Measurements from ENCODE around the gene ZRANB3.
"Not testable (repeated sequence)": the region's sequence is repeated elsewhere in the genome, so short reads cannot be mapped to it uniquely, and the experiment has no call there.

Gene ZRANB3

GRCh38 chr2:135142323-135142722, 388.7 kb downstream of the ZRANB3 start:
- no peak for TF ChIP-seq CTCF (IDR thresholded peaks at IDR 0.05; ENCODE audit: low read length, missing control alignments)
- no peak for DNase-seq (ENCODE audit: low read depth)
- no peak overlapping the region for H3K4me3 ChIP-seq (replicated peaks; ENCODE audit: low read depth, low read length)

- no peak for TF ChIP-seq CTCF (IDR thresholded peaks at IDR 0.05; ENCODE audit: low read length, missing control alignments)
- no peak overlapping the region for H3K4me3 ChIP-seq (replicated peaks; ENCODE audit: low read depth, low read length)
- peak; percentile 2 for DNase-seq (ENCODE audit: low read depth)
Measured at GRCh38 chr2:135140606-135141005, 390.4 kb downstream of the ZRANB3 start.

GRCh38 chr2:135132314-135132713, 398.7 kb downstream of the ZRANB3 start:
- no peak for TF ChIP-seq CTCF (IDR thresholded peaks at IDR 0.05; ENCODE audit: low read length, missing control alignments)
- H3K4me3 ChIP-seq (replicated peaks; ENCODE audit: low read depth, low read length): no peak overlapping the region
- DNase-seq (ENCODE audit: low read depth): peak; percentile 25

- no peak for TF ChIP-seq CTCF (IDR thresholded peaks at IDR 0.05; ENCODE audit: low read length, missing control alignments)
- H3K4me3 ChIP-seq (replicated peaks; ENCODE audit: low read depth, low read length): no peak overlapping the region
- no peak for DNase-seq (ENCODE audit: low read depth)
Measured at GRCh38 chr2:135130751-135131150, 400.3 kb downstream of the ZRANB3 start.

GRCh38 chr2:135125940-135126339, 405.1 kb downstream of the ZRANB3 start:
- no peak overlapping the region for H3K4me3 ChIP-seq (replicated peaks; ENCODE audit: low read depth, low read length)
- no peak for TF ChIP-seq CTCF (IDR thresholded peaks at IDR 0.05; ENCODE audit: low read length, missing control alignments)
- no peak for DNase-seq (ENCODE audit: low read depth)

GRCh38 chr2:135124924-135125886, 405.8 kb downstream of the ZRANB3 start:
- TF ChIP-seq CTCF (IDR thresholded peaks at IDR 0.05; ENCODE audit: low read length, missing control alignments): no peak
- peak; percentile 18 for DNase-seq (ENCODE audit: low read depth)
- no peak overlapping the region for H3K4me3 ChIP-seq (replicated peaks; ENCODE audit: low read depth, low read length)

GRCh38 chr2:135121658-135122039, 409.4 kb downstream of the ZRANB3 start:
- DNase-seq (ENCODE audit: low read depth); H3K4me3 ChIP-seq (replicated peaks; ENCODE audit: low read depth, low read length): not testable (repeated sequence)

Data from fibroblast of pulmonary artery (primary cell).